HCT116 (cell line): ENCODE measurements around the gene ZNF548. TPM values are rescaled to one million over a fixed set of nuclear protein-coding genes. Genes with fewer than 3 reads are reported as not detected.

Source experiments
- ATAC-seq: fragments of 200-7000 bp; cut with Tn5 transposase; 2 replicates; pipeline ENCODE4 v1.9.1; 2020; ENCODE audit warnings: mild to moderate bottlenecking, moderate library complexity
- BruUV-seq: library from RNA; stranded (reverse); fragments of 400-500 nt; replicated peaks from 2 replicates; lab custom pipeline; 2021; lab: Mats Ljungman, UMichigan
- CTCF ChIA-PET: fragments of 300-600 bp; sonication (Branson Sonifier 250); formaldehyde crosslinking; loops from one replicate; lab custom pipeline; 2021; ENCODE audit warnings: antibody characterized with exemption; lab: Charles Lee
- POLR2A ChIA-PET: fragments of 300-600, 350-600 bp; sonication (Branson Sonifier 250); formaldehyde crosslinking; loops from one replicate; lab custom pipeline; 2021; ENCODE audit warnings: antibody characterized with exemption; lab: Charles Lee
- RAD21 ChIA-PET, 2 experiments: fragments of 300-600 bp; sonication (Branson Sonifier 250); formaldehyde crosslinking; loops; one replicate each; lab custom pipeline; 2023; ENCODE audit warnings: low total read pairs in 2 of 2; ENCODE audit not compliant: uncharacterized antibody in 2 of 2, unreplicated experiment in 2 of 2, low non-redundant PET in 1 of 2; lab: Charles Lee
- DNase-seq: peaks from one replicate; pipeline ENCODE4 v3.0.0-alpha.2; 2010; ENCODE audit warnings: low read depth, low spot score
- H2AFZ ChIP-seq: fragments of 200-600 bp; shearing (Covaris generic), sonication (generic); 2 replicates; pipeline ENCODE4 v1.6.1; 2017; ENCODE audit warnings: low read depth, mixed run types, mixed read lengths, antibody characterized with exemption, low read length; ENCODE audit not compliant: poor library complexity, severe bottlenecking
- H3K27ac ChIP-seq: 2 replicates; pipeline ENCODE4 v1.5.1; 2012; ENCODE audit warnings: low read depth, low read length
- H3K27me3 ChIP-seq: fragments of 200-600 bp; sonication (generic); 2 replicates; pipeline ENCODE4 v1.6.1; 2016; ENCODE audit warnings: mixed run types, low read length, mixed read lengths; ENCODE audit not compliant: insufficient read depth
- H3K36me3 ChIP-seq, 2 experiments: fragments of 200-500 bp in 1 of 2; fragments of 200-600 bp in 1 of 2; sonication (Bioruptor generic) in 1 of 2; sonication (generic) in 1 of 2; 2 replicates each; pipeline versions ENCODE4 v1.5.1 to v1.6.1; 2014 to 2016; ENCODE audit warnings: low read length in 2 of 2, inconsistent platforms in 1 of 2, mixed read lengths in 1 of 2, mixed run types in 1 of 2; ENCODE audit not compliant: insufficient read depth in 2 of 2, control insufficient read depth in 1 of 2
- H3K4me1 ChIP-seq, 2 experiments: fragments of 200-600 bp in 1 of 2; sonication (generic) in 1 of 2; 2 replicates each; pipeline versions ENCODE4 v1.5.1 to v1.6.1; 2012 to 2017; ENCODE audit warnings: low read length in 2 of 2, inconsistent platforms in 1 of 2, mild to moderate bottlenecking in 1 of 2, mixed read lengths in 1 of 2, mixed run types in 1 of 2, moderate library complexity in 1 of 2; ENCODE audit not compliant: insufficient read depth in 2 of 2, control insufficient read depth in 1 of 2
- H3K4me2 ChIP-seq: fragments of 200-600 bp; sonication (generic); 2 replicates; pipeline ENCODE4 v1.6.1; 2017; ENCODE audit warnings: mixed run types, low read length, mixed read lengths
- H3K4me3 ChIP-seq, 2 experiments: fragments of 200-600 bp in 1 of 2; sonication (generic) in 1 of 2; replicated peaks in 1 of 2; 2 replicates each; pipeline ENCODE4 v1.5.1; 2011 to 2016; ENCODE audit warnings: low read length in 2 of 2, control low read depth in 1 of 2, low read depth in 1 of 2, mild to moderate bottlenecking in 1 of 2, mixed read lengths in 1 of 2, mixed run types in 1 of 2
- H3K79me2 ChIP-seq: fragments of 200-600 bp; sonication (generic); 2 replicates; pipeline ENCODE4 v1.6.1; 2017; ENCODE audit warnings: mild to moderate bottlenecking, mixed run types, low read length, moderate library complexity, mixed read lengths; ENCODE audit not compliant: insufficient read depth
- H3K9ac ChIP-seq: fragments of 200-600 bp; sonication (generic); 2 replicates; pipeline ENCODE4 v1.6.1; 2016; ENCODE audit warnings: low read length, mixed read lengths
- H3K9me2 ChIP-seq: fragments of 200-600 bp; sonication (generic), shearing (Covaris generic); 2 replicates; pipeline ENCODE4 v1.6.1; 2017; ENCODE audit warnings: mixed run types, mild to moderate bottlenecking, moderate library complexity; ENCODE audit not compliant: insufficient read depth
- H3K9me3 ChIP-seq, 2 experiments: fragments of 200-500 bp in 1 of 2; fragments of 200-600 bp in 1 of 2; sonication (Bioruptor generic) in 1 of 2; sonication (generic) in 1 of 2; 2 replicates each; pipeline ENCODE4 v1.6.1; 2014 to 2017; ENCODE audit warnings: low read length in 2 of 2, mixed read lengths in 2 of 2, inconsistent platforms in 1 of 2, low read depth in 1 of 2, mild to moderate bottlenecking in 1 of 2, mixed run types in 1 of 2, moderate library complexity in 1 of 2; ENCODE audit not compliant: control insufficient read depth in 1 of 2, insufficient read depth in 1 of 2
- H4K20me1 ChIP-seq: fragments of 200-600 bp; sonication (generic), shearing (Covaris generic); 2 replicates; pipeline ENCODE4 v1.6.1; 2017; ENCODE audit warnings: mixed run types, mild to moderate bottlenecking, moderate library complexity; ENCODE audit not compliant: insufficient read depth
- CBX3 ChIP-seq: IDR thresholded peaks from 2 replicates; pipeline ENCODE4 v1.6.1; 2012; ENCODE audit warnings: low read depth
- POLR2A ChIP-seq: IDR thresholded peaks from 2 replicates; pipeline ENCODE4 v1.7.0; 2011; ENCODE audit warnings: borderline replicate concordance; ENCODE audit not compliant: insufficient read depth, insufficient read length; ENCODE audit errors: extremely low read depth
- POLR2AphosphoS5 ChIP-seq: IDR thresholded peaks from 2 replicates; pipeline ENCODE4 v1.6.1; 2011; ENCODE audit warnings: mild to moderate bottlenecking, low read depth, low read length, moderate library complexity
- RAD21 ChIP-seq: IDR thresholded peaks from 2 replicates; pipeline ENCODE4 v1.6.1; 2012; ENCODE audit warnings: low read depth, mild to moderate bottlenecking
- ZFX ChIP-seq: fragments of 450-650 bp; IDR thresholded peaks from 2 replicates; pipeline ENCODE4 v1.6.1; 2017
- ZNF274 ChIP-seq: fragments of 200-500 bp; sonication (Bioruptor generic); IDR thresholded peaks from 2 replicates; pipeline ENCODE4 v1.6.1; 2014; ENCODE audit warnings: mild to moderate bottlenecking, low read depth, low read length, inconsistent platforms
- intact Hi-C: fragments of 100-400 bp; cut with micrococcal nuclease; formaldehyde crosslinking; loops from 2 replicates; pipeline ENCODE4 v1.10.0; 2022
- total RNA-seq: library from RNA; stranded (reverse); gene quantifications from one replicate; pipeline ENCODE4 v1.2.1, GENCODE V29; 2021; ENCODE audit not compliant: unreplicated experiment
- TF ChIP-seq, protein P1 (sequence below): IDR thresholded peaks from 2 replicates; pipeline ENCODE4 v1.6.1; 2011; ENCODE audit warnings: mild to moderate bottlenecking, low read length, moderate library complexity; ENCODE audit not compliant: insufficient replicate concordance; ENCODE audit errors: extremely low read depth

Gene ZNF548
- total RNA-seq, 1 experiment from 2014 or later, result 8.7 TPM

- Histone ChIP-seq H3K27ac (0 out of 2 replicates have a peak overlapping the region, but pooled peaks have one; percentile 1), H3K4me1 (peaks cover 0 to 16% of the 10 kb centered on the region in 2 experiments; a peak in 3 of 4 replicates), H2AFZ (peak overlapping the region; percentile 84), H3K36me3 (peaks cover 3 to 10% of the 10 kb centered on the region in 2 experiments; a peak in 1 of 4 replicates), H3K9me2 (no peaks in the 10 kb centered on the region), H3K27me3 (no peaks in the 10 kb centered on the region), H3K79me2 (peaks cover 38% of the 10 kb centered on the region), H3K4me2 (peak overlapping the region; percentile 97), H3K9me3 (no peaks in the 10 kb centered on the region; a peak in 1 of 4 replicates), H4K20me1 (no peaks in the 10 kb centered on the region), H3K9ac (peak overlapping the region; percentile 84; the same call in 1 of the 2 replicates), H3K4me3 (peak overlapping the region; percentile 90 to 97)
- peak; percentile 4 for ATAC-seq
- TSS peak; percentile 92 for BruUV-seq
- CTCF ChIA-PET, result no interaction called here
- RAD21 ChIA-PET, result no interaction called here
- intact Hi-C loops, result loop anchor here (10.0 kb wide), 1 partner anchor 140 kb away; the partner anchor contains the start of gene ZNF416
- DNase-seq, result no peak
- TF ChIP-seq, protein P1, sequence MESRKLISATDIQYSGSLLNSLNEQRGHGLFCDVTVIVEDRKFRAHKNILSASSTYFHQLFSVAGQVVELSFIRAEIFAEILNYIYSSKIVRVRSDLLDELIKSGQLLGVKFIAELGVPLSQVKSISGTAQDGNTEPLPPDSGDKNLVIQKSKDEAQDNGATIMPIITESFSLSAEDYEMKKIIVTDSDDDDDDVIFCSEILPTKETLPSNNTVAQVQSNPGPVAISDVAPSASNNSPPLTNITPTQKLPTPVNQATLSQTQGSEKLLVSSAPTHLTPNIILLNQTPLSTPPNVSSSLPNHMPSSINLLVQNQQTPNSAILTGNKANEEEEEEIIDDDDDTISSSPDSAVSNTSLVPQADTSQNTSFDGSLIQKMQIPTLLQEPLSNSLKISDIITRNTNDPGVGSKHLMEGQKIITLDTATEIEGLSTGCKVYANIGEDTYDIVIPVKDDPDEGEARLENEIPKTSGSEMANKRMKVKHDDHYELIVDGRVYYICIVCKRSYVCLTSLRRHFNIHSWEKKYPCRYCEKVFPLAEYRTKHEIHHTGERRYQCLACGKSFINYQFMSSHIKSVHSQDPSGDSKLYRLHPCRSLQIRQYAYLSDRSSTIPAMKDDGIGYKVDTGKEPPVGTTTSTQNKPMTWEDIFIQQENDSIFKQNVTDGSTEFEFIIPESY, result no peak
- no peak for TF ChIP-seq POLR2A
- TF ChIP-seq ZNF274, result no peak
- no peak for TF ChIP-seq RAD21
- TF ChIP-seq ZFX, result no peak
- no peak for TF ChIP-seq POLR2AphosphoS5
- no peak for TF ChIP-seq CBX3
- POLR2A ChIA-PET, result interaction anchor here (0.6 to 1.1 kb wide), 4 partner anchors 8 to 247 kb away, joined by 3 read pairs; partner anchors contain the start of genes ZNF548 and ZNF551
These were observed 44.9 kb downstream of the ZNF548 start for GRCh38 chr19:57434386-57435061.
